NCI-H748 treated with DMSO at 0.1 percent for 48 hours (cell line): ENCODE results near the gene CEP126.

Experiments
- DNase-seq: peaks from one replicate; lab custom pipeline; 2025; lab: John Stamatoyannopoulos, UW

The CEP126 gene

GRCh38 chr11:101914738-101915426 is at the start of gene CEP126:
CEP126 (plus strand) TSS chr11:101915010; CDS start chr11:101915285, 275 bp downstream.
- DNase-seq: peak; percentile 93

GRCh38 chr11:101866619-101867491 is 48.0 kb upstream of the CEP126 start:
- DNase-seq: peak; percentile 3

GRCh38 chr11:101867951-101868350 is 46.9 kb upstream of the CEP126 start:
- no peak for DNase-seq

- DNase-seq: no peak
Observed at GRCh38 chr11:101870510-101870909, 44.3 kb upstream of the CEP126 start.

GRCh38 chr11:101872171-101872882 is 42.5 kb upstream of the CEP126 start:
- DNase-seq: no peak

GRCh38 chr11:101880222-101880621 is 34.6 kb upstream of the CEP126 start:
- DNase-seq: peak; percentile 5

- no peak for DNase-seq
Observed at GRCh38 chr11:101881586-101881985, 33.2 kb upstream of the CEP126 start.

- DNase-seq: no peak
Observed at GRCh38 chr11:101885631-101886030, 29.2 kb upstream of the CEP126 start.

GRCh38 chr11:101889767-101890166 is 25.0 kb upstream of the CEP126 start:
- no peak for DNase-seq

GRCh38 chr11:101894505-101894904 is 20.3 kb upstream of the CEP126 start:
- no peak for DNase-seq

GRCh38 chr11:101907815-101908214 is 7.0 kb upstream of the CEP126 start:
- DNase-seq: no peak

GRCh38 chr11:101909087-101909486 is 5.7 kb upstream of the CEP126 start:
- no peak for DNase-seq

GRCh38 chr11:101912823-101913284 is 2.0 kb upstream of the CEP126 start:
- no peak for DNase-seq

- DNase-seq: no peak
Observed at GRCh38 chr11:101913656-101914055, 1.2 kb upstream of the CEP126 start.

- DNase-seq: no peak
Observed at GRCh38 chr11:101914341-101914737, 471 bp upstream of the CEP126 start.

- peak; percentile 38 for DNase-seq
Observed at GRCh38 chr11:101915791-101916291, 1.0 kb downstream of the CEP126 start.

GRCh38 chr11:101916422-101916821 is 1.6 kb downstream of the CEP126 start, which contains the start of gene ANGPTL5:
ANGPTL5 (minus strand) TSS chr11:101916522; CDS start chr11:101907909, 8,613 bp downstream.
- no peak for DNase-seq

- DNase-seq: no peak
Observed at GRCh38 chr11:101917226-101917625, 2.4 kb downstream of the CEP126 start.

- DNase-seq: no peak
Observed at GRCh38 chr11:101920992-101921391, 6.2 kb downstream of the CEP126 start.

GRCh38 chr11:101923554-101923953 is 8.7 kb downstream of the CEP126 start:
- no peak for DNase-seq

- DNase-seq: no peak
Observed at GRCh38 chr11:101929294-101929915, 14.6 kb downstream of the CEP126 start.

GRCh38 chr11:101931692-101932091 is 16.9 kb downstream of the CEP126 start:
- DNase-seq: peak; percentile 58
